Endothelial cell (in vitro differentiated cells): ENCODE results near the gene KIF26A. TPM values are rescaled to one million over a fixed set of nuclear protein-coding genes. Genes with fewer than 3 reads are reported as not detected.

Experiments
- DNase-seq: peaks from one replicate; pipeline ENCODE4 v3.0.0; 2021; ENCODE audit warnings: low spot score
- H3K27ac Mint-ChIP-seq: one replicate; pipeline ENCODE4 v1.8.0; 2021; ENCODE audit warnings: mixed read lengths, inconsistent platforms; ENCODE audit not compliant: unreplicated experiment
- H3K27me3 Mint-ChIP-seq: one replicate; pipeline ENCODE4 v1.8.0; 2021; ENCODE audit warnings: mild to moderate bottlenecking, moderate library complexity, mixed read lengths, inconsistent platforms; ENCODE audit not compliant: unreplicated experiment
- H3K36me3 Mint-ChIP-seq: one replicate; pipeline ENCODE4 v1.8.0; 2021; ENCODE audit warnings: mild to moderate bottlenecking, low read depth, mixed read lengths, inconsistent platforms; ENCODE audit not compliant: unreplicated experiment
- H3K4me1 Mint-ChIP-seq: one replicate; pipeline ENCODE4 v1.8.0; 2021; ENCODE audit warnings: mild to moderate bottlenecking, mixed read lengths, inconsistent platforms; ENCODE audit not compliant: unreplicated experiment
- H3K4me3 Mint-ChIP-seq: one replicate; pipeline ENCODE4 v1.8.0; 2021; ENCODE audit warnings: mild to moderate bottlenecking, mixed read lengths, inconsistent platforms; ENCODE audit not compliant: unreplicated experiment
- H3K9me3 Mint-ChIP-seq: one replicate; pipeline ENCODE4 v1.8.0; 2021; ENCODE audit warnings: mixed read lengths, inconsistent platforms; ENCODE audit not compliant: unreplicated experiment
- total RNA-seq: library from RNA; stranded (reverse); fragmentation: NEBNext Ultra II Directional; extraction: Animal tissue kit (Norgen Biotek cat#: 25700); gene quantifications from one replicate; pipeline ENCODE4 v1.2.1, GENCODE V29; 2021; ENCODE audit not compliant: unreplicated experiment
- TF ChIP-seq, protein P1 (sequence below): fragments of 200-600 bp; sonication (generic); IDR thresholded peaks from one replicate; pipeline ENCODE4 v1.5.0; 2021; ENCODE audit warnings: antibody characterized with exemption; ENCODE audit not compliant: unreplicated experiment

KIF26A gene
- total RNA-seq, 1 donor from 2014 or later = 96.9 TPM

DNA sequence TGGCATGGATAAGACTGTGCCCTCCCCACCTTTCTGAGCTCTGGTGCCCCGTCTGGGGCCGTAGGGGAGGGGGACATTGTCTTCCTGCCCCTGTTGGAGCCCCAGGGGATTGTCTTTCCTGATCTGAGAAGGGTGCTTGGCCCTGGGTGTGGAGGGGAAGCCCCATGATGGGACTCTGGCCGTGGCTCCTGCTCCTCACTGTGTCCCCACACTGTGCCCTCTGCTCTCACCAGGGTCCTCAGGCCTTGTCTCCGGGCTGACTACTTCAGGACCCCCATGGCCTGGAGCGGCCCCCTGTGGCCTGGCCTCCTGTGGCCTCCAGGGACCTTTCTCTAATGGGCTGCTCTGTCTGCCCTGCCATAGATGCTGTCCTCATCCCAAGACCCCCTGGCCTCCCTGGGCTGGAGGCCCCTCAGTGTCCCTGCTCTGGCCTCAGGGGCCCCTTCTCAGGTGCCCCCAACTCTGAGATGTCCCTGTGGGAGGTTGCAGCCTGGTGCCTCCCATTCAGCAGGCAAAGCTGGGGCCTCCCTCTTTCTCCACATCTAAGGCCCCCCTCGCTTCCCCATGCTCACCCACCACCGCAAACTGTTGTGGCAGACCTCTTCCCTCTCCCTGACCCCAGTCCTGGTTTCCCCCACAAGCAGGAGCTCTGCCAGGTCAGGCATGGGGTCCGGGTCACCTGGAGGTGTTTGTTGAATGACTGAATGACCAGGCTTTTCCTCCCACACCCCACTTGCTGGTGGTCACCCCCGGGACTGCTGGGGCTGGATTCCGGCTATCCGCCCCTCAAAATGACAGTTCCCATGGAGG is 4.0 kb downstream of the KIF26A start:
- H3K27me3 Mint-ChIP-seq = peaks cover 14% of the 10 kb centered on the region
- H3K36me3 Mint-ChIP-seq = peaks cover 9% of the 10 kb centered on the region
- peak overlapping the region; percentile 51 for H3K4me3 Mint-ChIP-seq
- H3K9me3 Mint-ChIP-seq = no peaks in the 10 kb centered on the region
- TF ChIP-seq, protein P1, sequence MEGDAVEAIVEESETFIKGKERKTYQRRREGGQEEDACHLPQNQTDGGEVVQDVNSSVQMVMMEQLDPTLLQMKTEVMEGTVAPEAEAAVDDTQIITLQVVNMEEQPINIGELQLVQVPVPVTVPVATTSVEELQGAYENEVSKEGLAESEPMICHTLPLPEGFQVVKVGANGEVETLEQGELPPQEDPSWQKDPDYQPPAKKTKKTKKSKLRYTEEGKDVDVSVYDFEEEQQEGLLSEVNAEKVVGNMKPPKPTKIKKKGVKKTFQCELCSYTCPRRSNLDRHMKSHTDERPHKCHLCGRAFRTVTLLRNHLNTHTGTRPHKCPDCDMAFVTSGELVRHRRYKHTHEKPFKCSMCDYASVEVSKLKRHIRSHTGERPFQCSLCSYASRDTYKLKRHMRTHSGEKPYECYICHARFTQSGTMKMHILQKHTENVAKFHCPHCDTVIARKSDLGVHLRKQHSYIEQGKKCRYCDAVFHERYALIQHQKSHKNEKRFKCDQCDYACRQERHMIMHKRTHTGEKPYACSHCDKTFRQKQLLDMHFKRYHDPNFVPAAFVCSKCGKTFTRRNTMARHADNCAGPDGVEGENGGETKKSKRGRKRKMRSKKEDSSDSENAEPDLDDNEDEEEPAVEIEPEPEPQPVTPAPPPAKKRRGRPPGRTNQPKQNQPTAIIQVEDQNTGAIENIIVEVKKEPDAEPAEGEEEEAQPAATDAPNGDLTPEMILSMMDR = no peak
- no peak for DNase-seq
- H3K27ac Mint-ChIP-seq = no peak overlapping the region
- peaks cover 22% of the 10 kb centered on the region for H3K4me1 Mint-ChIP-seq

DNA sequence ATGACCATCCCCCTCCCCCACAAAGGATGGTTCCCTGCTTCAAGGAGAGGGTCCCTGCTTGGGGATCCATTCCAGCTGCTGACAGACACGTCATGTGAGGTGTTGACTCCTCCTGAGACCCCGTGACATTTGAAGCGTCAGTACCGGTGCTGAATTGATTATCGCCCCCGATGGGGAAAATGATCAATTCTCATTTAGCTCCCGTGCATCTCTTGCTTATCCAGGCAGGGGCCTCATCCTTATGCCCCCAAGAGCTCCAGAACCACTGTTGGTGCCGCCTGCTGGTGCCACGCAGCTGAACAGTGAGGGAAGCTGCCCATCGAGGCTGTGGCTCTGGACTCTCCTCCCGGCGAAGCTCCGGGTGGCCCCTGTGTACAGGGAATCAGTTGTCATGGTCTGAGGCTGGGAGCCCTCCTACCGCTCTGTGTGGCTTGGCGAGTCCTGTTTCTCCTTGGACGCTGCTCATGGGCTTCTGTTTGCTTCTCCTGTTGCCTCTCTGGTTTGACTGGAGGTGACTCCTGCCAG is 4.6 kb downstream of the KIF26A start:
- no peak for DNase-seq

DNA sequence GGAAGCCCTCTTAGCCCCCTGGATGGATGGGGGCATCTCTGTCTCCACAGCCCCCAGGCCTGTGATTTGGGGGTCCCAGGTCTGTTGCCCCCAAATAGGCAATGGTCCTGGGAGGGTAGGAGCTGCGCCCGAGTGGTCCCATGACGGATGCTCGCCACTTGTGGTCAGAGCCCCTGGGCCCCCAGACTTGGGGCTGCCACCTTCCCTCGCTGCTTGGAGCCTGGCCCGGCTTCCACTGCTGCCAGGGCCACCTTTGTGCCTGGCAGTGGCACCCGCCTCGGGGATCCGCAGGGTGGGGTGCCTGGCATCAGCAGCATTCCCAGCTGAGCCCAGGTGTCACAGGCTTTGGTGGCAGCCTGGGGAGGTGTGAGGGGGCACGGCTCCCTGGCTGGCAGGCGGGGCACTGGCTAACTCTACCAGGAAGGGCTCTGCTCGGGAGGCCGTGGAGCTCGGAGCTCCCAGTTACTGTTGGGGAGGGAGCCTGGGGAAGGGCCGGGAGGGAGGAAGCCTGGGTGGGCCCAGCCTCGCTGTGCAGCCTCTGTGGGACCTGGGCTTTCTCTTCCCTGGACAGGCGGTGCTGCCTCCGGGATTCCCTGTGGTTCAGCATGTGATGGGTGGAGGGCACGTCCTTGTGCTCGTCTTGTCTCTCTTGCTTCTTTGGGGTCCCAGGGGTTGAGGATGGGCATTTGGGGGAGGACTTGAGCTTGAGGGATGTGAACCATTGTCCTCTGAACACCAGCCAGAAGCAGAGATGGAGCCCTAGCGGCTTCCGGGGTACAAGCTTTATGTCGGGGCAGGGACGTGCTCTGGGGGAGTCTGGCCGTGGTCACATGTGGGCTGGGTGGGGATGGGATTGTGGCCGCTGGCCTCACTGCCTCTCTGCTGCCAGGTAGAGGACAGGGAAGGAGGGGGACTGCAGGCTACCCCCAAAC is 5.4 kb downstream of the KIF26A start:
- no peak for DNase-seq
- peak overlapping the region; percentile 62 for H3K4me3 Mint-ChIP-seq
- H3K27me3 Mint-ChIP-seq = peaks cover 17% of the 10 kb centered on the region
- no peak overlapping the region for H3K27ac Mint-ChIP-seq
- no peaks in the 10 kb centered on the region for H3K9me3 Mint-ChIP-seq
- TF ChIP-seq, protein P1 = no peak
- peaks cover 9% of the 10 kb centered on the region for H3K36me3 Mint-ChIP-seq
- peaks cover 30% of the 10 kb centered on the region for H3K4me1 Mint-ChIP-seq

More for the DNA sequence above, 4.6 kb downstream of the KIF26A start:
- H3K27me3 Mint-ChIP-seq = peaks cover 14% of the 10 kb centered on the region
- TF ChIP-seq, protein P1 = no peak
- H3K36me3 Mint-ChIP-seq = peaks cover 9% of the 10 kb centered on the region
- no peaks in the 10 kb centered on the region for H3K9me3 Mint-ChIP-seq
- H3K4me3 Mint-ChIP-seq = peak overlapping the region; percentile 62
- peaks cover 26% of the 10 kb centered on the region for H3K4me1 Mint-ChIP-seq
- no peak overlapping the region for H3K27ac Mint-ChIP-seq

DNA sequence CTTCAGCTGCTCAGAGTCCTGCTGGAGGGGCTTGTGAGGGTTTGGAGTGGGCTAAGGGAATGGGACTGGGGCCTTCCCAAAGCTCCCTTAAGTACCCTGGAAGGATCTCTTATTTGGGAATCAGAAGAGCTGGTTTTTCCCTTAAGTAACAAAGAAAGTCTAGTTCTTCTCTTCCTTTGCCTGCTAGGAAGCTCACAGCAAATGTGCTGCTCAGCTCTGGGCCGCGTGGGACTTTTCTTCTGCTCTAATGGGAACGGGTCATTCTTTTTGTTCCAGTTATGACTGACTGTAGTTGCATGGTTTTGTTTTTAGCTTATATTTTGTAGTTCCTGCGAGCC is 6.0 kb downstream of the KIF26A start:
- peaks cover 9% of the 10 kb centered on the region for H3K36me3 Mint-ChIP-seq
- no peaks in the 10 kb centered on the region for H3K9me3 Mint-ChIP-seq
- no peak overlapping the region for H3K27ac Mint-ChIP-seq
- no peak for DNase-seq
- peak overlapping the region; percentile 82 for H3K4me3 Mint-ChIP-seq
- peaks cover 30% of the 10 kb centered on the region for H3K4me1 Mint-ChIP-seq
- peaks cover 17% of the 10 kb centered on the region for H3K27me3 Mint-ChIP-seq
- TF ChIP-seq, protein P1 = no peak
